HepG2 (cell line): ENCODE data around the gene SLFN14. TPM values are rescaled to one million over a fixed set of nuclear protein-coding genes. Genes with fewer than 3 reads are reported as not detected.

Source experiments
- ATF2 ChIP-seq: sonication (generic); formaldehyde crosslinking; IDR thresholded peaks from 2 replicates; pipeline ENCODE4 v1.4.0; 2020; ENCODE audit warnings: missing genetic modification reagents
- DNMT1 ChIP-seq: sonication (generic); formaldehyde crosslinking; IDR thresholded peaks from 2 replicates; pipeline ENCODE4 v1.5.1; 2020; ENCODE audit warnings: mild to moderate bottlenecking, missing genetic modification reagents
- HMG20A ChIP-seq: IDR thresholded peaks from 2 replicates; pipeline ENCODE4 v1.6.1; 2016; ENCODE audit warnings: borderline replicate concordance
- IRX3 ChIP-seq: sonication (generic); formaldehyde crosslinking; IDR thresholded peaks from 2 replicates; pipeline ENCODE4 v1.8.1; 2023; ENCODE audit warnings: mild to moderate bottlenecking, low read depth, missing genetic modification reagents, borderline replicate concordance
- KDM5A ChIP-seq: fragments of 200-600 bp; sonication (generic); IDR thresholded peaks from 2 replicates; pipeline ENCODE4 v1.7.0; 2018; ENCODE audit warnings: antibody characterized with exemption, mild to moderate bottlenecking, low read length, borderline replicate concordance
- KMT2A ChIP-seq: sonication (generic); formaldehyde crosslinking; IDR thresholded peaks from 2 replicates; pipeline ENCODE4 v1.4.0; 2020; ENCODE audit warnings: missing genetic modification reagents
- MIER2 ChIP-seq: IDR thresholded peaks from 2 replicates; pipeline ENCODE4 v1.6.1; 2016; ENCODE audit warnings: missing biosample characterization, missing genetic modification reagents
- NR2F2 ChIP-seq: IDR thresholded peaks from 2 replicates; pipeline ENCODE4 v1.6.1; 2012; ENCODE audit warnings: low read depth, inconsistent platforms, borderline replicate concordance
- PAXIP1 ChIP-seq: sonication (generic); formaldehyde crosslinking; conservative IDR thresholded peaks from 2 replicates; pipeline ENCODE4 v1.4.0; 2020; ENCODE audit warnings: mild to moderate bottlenecking, missing genetic modification reagents, moderate library complexity
- POLR2AphosphoS5 ChIP-seq: IDR thresholded peaks from 2 replicates; pipeline ENCODE4 v1.6.1; 2012; ENCODE audit warnings: low read depth, low read length
- RARA ChIP-seq: IDR thresholded peaks from 2 replicates; pipeline ENCODE4 v1.6.1; 2016; ENCODE audit warnings: missing genetic modification reagents, missing compliant biosample characterization
- REPIN1 ChIP-seq: sonication (generic); formaldehyde crosslinking; IDR thresholded peaks from 2 replicates; pipeline ENCODE4 v1.8.0; 2022; ENCODE audit warnings: missing genetic modification reagents, low read depth, mild to moderate bottlenecking, borderline replicate concordance
- STAT6 ChIP-seq: sonication (generic); formaldehyde crosslinking; IDR thresholded peaks from 2 replicates; pipeline ENCODE4 v1.4.0; 2020; ENCODE audit warnings: missing genetic modification reagents, mild to moderate bottlenecking, borderline replicate concordance
- XRCC5 ChIP-seq: fragments of 200-400 bp; formaldehyde crosslinking; optimal IDR thresholded peaks from 2 replicates; pipeline ENCODE3; 2017; ENCODE audit warnings: mild to moderate bottlenecking, low read length
- ZMAT3 ChIP-seq: sonication (generic); formaldehyde crosslinking; conservative IDR thresholded peaks from 2 replicates; pipeline ENCODE4 v1.7.0; 2021; ENCODE audit warnings: missing genetic modification reagents
- ZNF281 ChIP-seq: sonication (generic); formaldehyde crosslinking; IDR thresholded peaks from 2 replicates; pipeline ENCODE4 v1.4.0; 2020; ENCODE audit warnings: missing genetic modification reagents, borderline replicate concordance
- ZNF713 ChIP-seq: sonication (generic); formaldehyde crosslinking; IDR thresholded peaks from 2 replicates; pipeline ENCODE4 v1.4.0; 2020; ENCODE audit warnings: mild to moderate bottlenecking, missing genetic modification reagents
- ZNF841 ChIP-seq: sonication (generic); formaldehyde crosslinking; IDR thresholded peaks from 2 replicates; pipeline ENCODE4 v1.8.1; 2023; ENCODE audit warnings: missing genetic modification reagents, borderline replicate concordance
- polyA plus RNA-seq, 8 experiments: library from polyadenylated mRNA; depleted of rRNA in 3 of 8; stranded (reverse) in 7 of 8; unstranded in 1 of 8; fragments of >200 nt; fragmentation: Illumina TruSeq in 4 of 8; extraction: Trizol in 4 of 8; gene quantifications; 2 replicates each; pipeline versions ENCODE4 v1.2.1 to v1.2.3, GENCODE V29; 2011 to 2016; ENCODE audit warnings: low read depth in 4 of 8, missing spikeins in 1 of 8, mixed read lengths in 1 of 8; ENCODE audit not compliant: insufficient read depth in 1 of 8
- total RNA-seq, 5 experiments: library from RNA; depleted of rRNA; stranded (reverse); fragments of >200 nt; fragmentation: Illumina TruSeq; extraction: Trizol; gene quantifications; 2 replicates each; pipeline ENCODE4 v1.2.3, GENCODE V29; 2016; ENCODE audit warnings: low read depth in 1 of 5

The SLFN14 gene
- total and polyA plus RNA-seq, 2 of the 13 experiments (the other 11 are each of a cell fraction or from before 2014, with no cell fraction given): not detected

GRCh38 chr17:35578197-35578928 lies 17.7 kb upstream of the SLFN14 start, which contains the start of gene PEX12 (continued):
- TF ChIP-seq STAT6 (CRISPR knock-in tag) (0 out of 2 replicates have a peak, but pooled peaks have one; percentile 47), ZMAT3 (CRISPR knock-in tag) (peak; percentile 88; the same call in 1 of the 2 replicates), KDM5A (peak; percentile 76), ATF2 (0 out of 2 replicates have a peak, but pooled peaks have one; percentile 69), ZNF281 (CRISPR knock-in tag) (peak; percentile 9; the same call in 1 of the 2 replicates), POLR2AphosphoS5 (peak; percentile 98), XRCC5 (peak; percentile 81), HMG20A (no peak), ZNF713 (CRISPR knock-in tag) (no peak), DNMT1 (CRISPR knock-in tag) (0 out of 2 replicates have a peak, but pooled peaks have one; percentile 26), PAXIP1 (0 out of 2 replicates have a peak, but pooled peaks have one; percentile 53), MIER2 (CRISPR knock-in tag) (peak; percentile 39; the same call in 1 of the 2 replicates), ZNF841 (CRISPR knock-in tag) (peak; percentile 65; the same call in 1 of the 2 replicates), RARA (CRISPR knock-in tag) (peak; percentile 49), KMT2A (peak; percentile 90), NR2F2 (no peak), REPIN1 (CRISPR knock-in tag) (peak; percentile 72; the same call in 1 of the 2 replicates), IRX3 (CRISPR knock-in tag) (no peak)
